Measurements from ENCODE around the gene GPR27.

GPR27 gene

GRCh38 chr3:71753701-71754609 lies at the start of gene GPR27:
GPR27 (plus strand) TSS chr3:71753855; CDS start chr3:71754050, 195 bp downstream.
- peak; percentile 66 for DNase-seq (ENCODE audit: low spot score)

- DNase-seq (ENCODE audit: low spot score): no peak
These were observed 48.7 kb upstream of the GPR27 start for GRCh38 chr3:71704915-71705314.

- DNase-seq (ENCODE audit: low spot score): no peak
These were observed 48.0 kb upstream of the GPR27 start for GRCh38 chr3:71705681-71706080.

GRCh38 chr3:71707595-71707994 lies 46.1 kb upstream of the GPR27 start:
- no peak for DNase-seq (ENCODE audit: low spot score)

- no peak for DNase-seq (ENCODE audit: low spot score)
These were observed 45.1 kb upstream of the GPR27 start for GRCh38 chr3:71708476-71709105.

GRCh38 chr3:71709908-71710511 lies 43.6 kb upstream of the GPR27 start:
- DNase-seq (ENCODE audit: low spot score): no peak

- DNase-seq (ENCODE audit: low spot score): no peak
These were observed 42.7 kb upstream of the GPR27 start for GRCh38 chr3:71710906-71711494.

GRCh38 chr3:71713041-71713440 lies 40.6 kb upstream of the GPR27 start:
- DNase-seq (ENCODE audit: low spot score): no peak

- DNase-seq (ENCODE audit: low spot score): no peak
These were observed 39.1 kb upstream of the GPR27 start for GRCh38 chr3:71714595-71714994.

GRCh38 chr3:71718072-71718471 lies 35.6 kb upstream of the GPR27 start:
- DNase-seq (ENCODE audit: low spot score): no peak

- DNase-seq (ENCODE audit: low spot score): no peak
These were observed 32.7 kb upstream of the GPR27 start for GRCh38 chr3:71721002-71721401.

- DNase-seq (ENCODE audit: low spot score): no peak
These were observed 32.0 kb upstream of the GPR27 start for GRCh38 chr3:71721651-71722157.

GRCh38 chr3:71722693-71723092 lies 31.0 kb upstream of the GPR27 start:
- no peak for DNase-seq (ENCODE audit: low spot score)

GRCh38 chr3:71723452-71724170 lies 30.0 kb upstream of the GPR27 start:
- DNase-seq (ENCODE audit: low spot score): no peak

- no peak for DNase-seq (ENCODE audit: low spot score)
These were observed 29.5 kb upstream of the GPR27 start for GRCh38 chr3:71724171-71724453.

- DNase-seq (ENCODE audit: low spot score): peak; percentile 66
These were observed 28.9 kb upstream of the GPR27 start for GRCh38 chr3:71724584-71725270.

- DNase-seq (ENCODE audit: low spot score): peak; percentile 66
These were observed 28.2 kb upstream of the GPR27 start, which contains the start of gene EIF4E3 for GRCh38 chr3:71725271-71725991. EIF4E3 (minus strand) TSS chr3:71725402; CDS start chr3:71725367, 35 bp downstream.

GRCh38 chr3:71726146-71726545 lies 27.5 kb upstream of the GPR27 start:
- DNase-seq (ENCODE audit: low spot score): no peak

GRCh38 chr3:71728632-71729342 lies 24.9 kb upstream of the GPR27 start:
- DNase-seq (ENCODE audit: low spot score): peak; percentile 68

- DNase-seq (ENCODE audit: low spot score): no peak
These were observed 21.0 kb upstream of the GPR27 start for GRCh38 chr3:71732637-71733036.
